Measurements from ENCODE around the gene S100A12. TPM values are rescaled to one million over a fixed set of nuclear protein-coding genes. Genes with fewer than 3 reads are reported as not detected.
"Not testable (repeated sequence)": the region's sequence is repeated elsewhere in the genome, so short reads cannot be mapped to it uniquely, and the experiment has no call there.

Gene S100A12
- total RNA-seq (2014; rRNA removed; shearing (Covaris generic); ENCODE audit: low replicate concordance): not detected in 2 replicates

GRCh38 chr1:153375511-153375910, at the start of gene S100A12:
Gene S100A12, minus strand, starts transcription at chr1:153375621. Its CDS starts 1,029 bp downstream, at chr1:153374592.
- peak; percentile 43 for DNase-seq (ENCODE audit: low read depth)
- in situ Hi-C loops (cut with HindIII; ENCODE audit: low pct_unique_long_range_greater_than_20kb, low sequenced_read_pairs): no loop called here

- in situ Hi-C loops (cut with HindIII; ENCODE audit: low pct_unique_long_range_greater_than_20kb, low sequenced_read_pairs): no loop called here
- DNase-seq (ENCODE audit: low read depth): peak; percentile 52
Observed at GRCh38 chr1:153422450-153423068, 47.1 kb upstream of the S100A12 start.

- in situ Hi-C loops (cut with HindIII; ENCODE audit: low pct_unique_long_range_greater_than_20kb, low sequenced_read_pairs): no loop called here
- no peak for DNase-seq (ENCODE audit: low read depth)
Observed at GRCh38 chr1:153420306-153420705, 44.9 kb upstream of the S100A12 start.

- DNase-seq (ENCODE audit: low read depth); in situ Hi-C loops (cut with HindIII; ENCODE audit: low pct_unique_long_range_greater_than_20kb, low sequenced_read_pairs): not testable (repeated sequence)
Observed at GRCh38 chr1:153419436-153419793, 44.0 kb upstream of the S100A12 start.

- DNase-seq (ENCODE audit: low read depth); in situ Hi-C loops (cut with HindIII; ENCODE audit: low pct_unique_long_range_greater_than_20kb, low sequenced_read_pairs): not testable (repeated sequence)
Observed at GRCh38 chr1:153418758-153419435, 43.5 kb upstream of the S100A12 start.

- in situ Hi-C loops (cut with HindIII; ENCODE audit: low pct_unique_long_range_greater_than_20kb, low sequenced_read_pairs): no loop called here
- DNase-seq (ENCODE audit: low read depth): no peak
Observed at GRCh38 chr1:153417136-153417888, 41.9 kb upstream of the S100A12 start.

GRCh38 chr1:153415850-153416570, 40.6 kb upstream of the S100A12 start, which contains the start of gene S100A7A:
Gene S100A7A, plus strand, starts transcription at chr1:153416520. Its CDS starts 1,563 bp downstream, at chr1:153418083.
- in situ Hi-C loops (cut with HindIII; ENCODE audit: low pct_unique_long_range_greater_than_20kb, low sequenced_read_pairs): no loop called here
- no peak for DNase-seq (ENCODE audit: low read depth)

- in situ Hi-C loops (cut with HindIII; ENCODE audit: low pct_unique_long_range_greater_than_20kb, low sequenced_read_pairs); DNase-seq (ENCODE audit: low read depth): not testable (repeated sequence)
Observed at GRCh38 chr1:153413961-153414360, 38.5 kb upstream of the S100A12 start.

GRCh38 chr1:153407274-153407673, 31.9 kb upstream of the S100A12 start:
- in situ Hi-C loops (cut with HindIII; ENCODE audit: low pct_unique_long_range_greater_than_20kb, low sequenced_read_pairs); DNase-seq (ENCODE audit: low read depth): not testable (repeated sequence)

- DNase-seq (ENCODE audit: low read depth); in situ Hi-C loops (cut with HindIII; ENCODE audit: low pct_unique_long_range_greater_than_20kb, low sequenced_read_pairs): not testable (repeated sequence)
Observed at GRCh38 chr1:153405825-153406599, 30.6 kb upstream of the S100A12 start.

GRCh38 chr1:153404768-153405167, 29.3 kb upstream of the S100A12 start:
- in situ Hi-C loops (cut with HindIII; ENCODE audit: low pct_unique_long_range_greater_than_20kb, low sequenced_read_pairs): no loop called here
- DNase-seq (ENCODE audit: low read depth): peak; percentile 10

GRCh38 chr1:153404086-153404635, 28.7 kb upstream of the S100A12 start:
- no peak for DNase-seq (ENCODE audit: low read depth)
- in situ Hi-C loops (cut with HindIII; ENCODE audit: low pct_unique_long_range_greater_than_20kb, low sequenced_read_pairs): no loop called here

- DNase-seq (ENCODE audit: low read depth): no peak
- in situ Hi-C loops (cut with HindIII; ENCODE audit: low pct_unique_long_range_greater_than_20kb, low sequenced_read_pairs): no loop called here
Observed at GRCh38 chr1:153403421-153404085, 28.1 kb upstream of the S100A12 start.

GRCh38 chr1:153402226-153402625, 26.8 kb upstream of the S100A12 start:
- no peak for DNase-seq (ENCODE audit: low read depth)
- in situ Hi-C loops (cut with HindIII; ENCODE audit: low pct_unique_long_range_greater_than_20kb, low sequenced_read_pairs): no loop called here

GRCh38 chr1:153401461-153401860, 26.0 kb upstream of the S100A12 start:
- in situ Hi-C loops (cut with HindIII; ENCODE audit: low pct_unique_long_range_greater_than_20kb, low sequenced_read_pairs): no loop called here
- DNase-seq (ENCODE audit: low read depth): no peak

- DNase-seq (ENCODE audit: low read depth): no peak
- in situ Hi-C loops (cut with HindIII; ENCODE audit: low pct_unique_long_range_greater_than_20kb, low sequenced_read_pairs): no loop called here
Observed at GRCh38 chr1:153400244-153400643, 24.8 kb upstream of the S100A12 start.
